ENCODE measurements around the gene EXT2.

Gene EXT2

GRCh38 chr11:44172966-44173365, 77.5 kb downstream of the EXT2 start:
- no peak for DNase-seq

- DNase-seq: no peak
Observed at GRCh38 chr11:44174842-44175241, 79.4 kb downstream of the EXT2 start.

DNA sequence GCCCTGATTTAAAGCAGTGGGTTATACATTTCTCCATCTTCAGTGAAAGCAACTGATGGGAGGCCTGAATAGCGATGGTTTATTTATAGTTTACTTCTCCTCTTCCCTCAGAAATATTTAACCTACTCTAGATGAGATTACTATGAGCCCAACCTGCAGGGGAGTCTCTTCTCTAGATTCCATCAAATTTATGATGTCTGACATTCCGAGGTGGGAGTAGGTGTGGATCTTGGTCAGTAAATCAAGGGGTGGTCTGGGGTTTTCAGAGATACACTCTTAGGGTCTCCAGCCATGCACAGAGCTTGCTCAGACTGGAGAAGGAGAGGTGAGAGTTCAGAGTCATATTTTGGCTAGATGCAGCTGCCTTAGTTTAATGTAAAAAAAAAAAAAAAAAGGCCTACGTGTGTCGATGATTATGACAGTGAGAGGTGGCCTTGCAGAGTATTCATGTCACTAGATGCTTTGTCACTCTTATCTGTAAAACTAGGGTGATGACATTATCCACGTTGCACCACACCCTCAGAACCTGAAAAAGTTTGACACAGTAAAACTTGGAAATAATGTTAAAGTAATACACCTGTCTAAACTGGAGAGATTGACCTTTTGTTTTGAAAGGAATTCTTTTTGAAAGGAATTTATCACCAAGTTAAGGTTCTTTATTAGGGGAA, 81.2 kb downstream of the EXT2 start:
- DNase-seq: no peak

DNA sequence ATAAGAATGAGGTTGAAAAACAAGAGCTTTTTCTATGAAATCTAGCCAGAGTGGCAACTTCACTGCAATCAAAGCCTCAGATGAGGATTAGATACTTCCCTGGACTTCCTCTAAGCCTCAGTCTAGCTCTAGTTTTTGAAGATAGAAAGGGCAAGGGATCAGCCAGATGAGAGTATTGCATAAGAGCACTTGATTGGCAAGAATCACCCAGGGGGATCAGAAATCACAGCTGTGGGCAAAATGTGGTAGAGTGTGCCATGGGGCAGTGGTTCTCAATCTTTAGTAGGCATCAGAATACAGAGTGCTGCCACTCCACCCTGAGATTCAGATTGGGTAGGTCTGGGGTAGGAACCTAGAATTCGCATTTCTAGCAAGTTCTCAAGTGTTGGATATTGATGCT, 82.4 kb downstream of the EXT2 start:
- DNase-seq: no peak

- DNase-seq: no peak
Observed at GRCh38 chr11:44178381-44178780, 82.9 kb downstream of the EXT2 start.

GRCh38 chr11:44179173-44179572, 83.7 kb downstream of the EXT2 start:
- no peak for DNase-seq

DNA sequence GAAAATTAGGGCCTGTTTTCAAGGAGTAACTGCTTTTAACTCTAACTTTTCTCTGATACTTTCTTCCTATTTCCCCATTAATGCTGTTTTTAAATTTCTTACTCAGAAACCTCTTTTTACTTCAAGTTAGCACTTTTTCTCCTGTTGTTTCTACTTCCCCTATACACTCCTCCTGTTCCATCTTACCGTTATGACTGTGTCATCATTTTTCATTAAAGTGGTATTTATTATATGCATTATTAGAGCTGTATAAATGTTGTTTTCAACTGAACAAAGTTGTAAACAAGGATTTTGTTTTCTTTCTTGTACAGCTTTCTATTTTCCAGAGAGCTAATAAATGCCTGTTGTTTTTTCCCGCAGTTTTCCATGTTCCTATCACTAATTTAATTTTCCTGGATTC, 84.6 kb downstream of the EXT2 start:
- no peak for DNase-seq

GRCh38 chr11:44185522-44185921, 90.0 kb downstream of the EXT2 start:
- DNase-seq: no peak

- no peak for DNase-seq
Observed at GRCh38 chr11:44186321-44186930, 90.9 kb downstream of the EXT2 start.

DNA sequence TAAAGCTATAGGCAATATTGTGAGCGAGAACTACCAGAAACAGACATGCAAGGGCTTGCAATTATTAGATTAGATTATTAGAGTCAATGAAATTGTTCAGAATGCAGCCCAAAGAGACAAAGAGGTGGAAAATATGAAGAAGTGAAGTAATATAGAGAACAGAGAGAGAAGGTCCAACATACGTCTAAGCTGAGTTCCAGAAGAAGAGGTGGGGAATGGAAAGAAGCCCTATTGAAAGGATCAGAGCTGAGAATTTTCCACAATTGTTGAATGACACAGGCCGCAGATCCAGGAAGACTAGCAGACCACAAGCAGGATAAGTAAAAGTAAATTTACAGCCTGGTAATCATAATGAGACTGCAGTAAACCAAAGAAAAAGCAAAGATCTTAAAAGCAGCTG, 93.2 kb downstream of the EXT2 start:
- DNase-seq: no peak

- no peak for DNase-seq
Observed at GRCh38 chr11:44189986-44190882, 94.8 kb downstream of the EXT2 start.

- DNase-seq: no peak
Observed at GRCh38 chr11:44190883-44191230, 95.4 kb downstream of the EXT2 start.

- DNase-seq: no peak
Observed at GRCh38 chr11:44191322-44192016, 96.0 kb downstream of the EXT2 start.

GRCh38 chr11:44192017-44192385, 96.5 kb downstream of the EXT2 start:
- no peak for DNase-seq

DNA sequence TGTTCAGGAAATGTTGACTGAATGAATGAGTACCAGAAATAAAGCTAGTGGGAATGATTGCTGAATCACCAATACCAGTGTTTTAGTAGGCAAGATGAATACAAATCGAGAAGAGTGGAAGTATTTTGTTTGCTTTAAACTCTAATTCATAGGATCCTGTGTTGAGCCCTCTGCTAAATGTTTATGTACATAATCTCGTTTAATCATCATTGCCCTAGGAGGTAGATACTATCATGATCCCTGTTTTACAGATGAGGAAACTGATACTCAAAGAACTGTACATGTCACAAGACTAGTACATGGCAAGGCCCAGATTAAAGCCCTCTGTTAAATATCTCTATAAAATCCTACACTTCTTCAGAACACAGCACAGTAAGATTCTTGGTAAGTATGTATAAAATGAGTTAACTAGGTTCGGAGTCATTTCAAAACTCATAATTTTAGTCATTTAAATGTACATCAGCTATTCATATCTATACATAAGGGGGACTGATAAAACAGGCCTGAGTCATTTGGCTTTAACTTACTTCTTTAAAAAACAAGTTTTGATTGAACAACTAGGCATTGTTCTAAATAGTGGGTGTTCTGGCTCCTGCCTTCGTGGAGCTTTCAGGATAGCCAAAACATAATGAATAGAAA, 97.1 kb downstream of the EXT2 start:
- DNase-seq: no peak

DNA sequence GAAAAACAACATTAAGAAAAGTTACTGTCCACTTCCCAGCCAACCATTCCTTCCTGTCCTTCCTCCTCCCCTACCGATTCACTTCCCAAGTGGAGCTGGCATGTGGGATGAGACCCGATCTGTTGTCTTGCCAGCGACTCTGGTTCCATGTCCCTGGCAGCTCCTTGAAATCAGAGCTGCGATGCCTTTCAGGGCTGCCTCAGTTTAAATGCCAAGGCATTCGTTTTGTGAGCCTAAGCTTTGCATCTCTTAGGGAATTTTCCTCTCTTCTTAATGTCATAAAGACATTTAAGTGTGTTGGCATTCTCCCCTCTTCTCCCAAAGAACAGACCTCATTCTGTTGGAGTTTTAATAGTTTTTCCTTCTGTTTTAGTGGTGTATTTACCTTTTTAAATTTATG, 98.4 kb downstream of the EXT2 start:
- no peak for DNase-seq

- DNase-seq: no peak
Observed at GRCh38 chr11:44198146-44198724, 102.8 kb downstream of the EXT2 start.

DNA sequence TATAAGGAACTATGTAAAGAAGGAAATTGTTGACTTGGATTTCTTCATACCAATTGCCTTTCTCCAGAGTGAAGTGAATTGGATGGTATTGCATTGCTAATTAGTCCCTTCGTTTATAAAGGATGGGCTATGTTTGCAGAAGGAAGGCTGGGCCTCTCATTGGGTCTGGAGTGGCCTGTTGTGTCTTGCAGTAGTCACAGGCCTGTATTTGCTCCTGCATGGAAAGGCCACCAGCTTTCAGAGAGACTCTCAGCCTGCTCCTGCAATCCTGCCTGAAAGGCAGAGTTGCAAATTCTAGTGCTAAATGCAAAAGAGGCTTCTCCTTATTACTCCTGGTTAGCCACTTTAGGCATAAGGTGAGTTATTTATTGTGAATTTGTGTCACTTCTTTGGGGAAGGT, 103.8 kb downstream of the EXT2 start:
- DNase-seq: no peak

DNA sequence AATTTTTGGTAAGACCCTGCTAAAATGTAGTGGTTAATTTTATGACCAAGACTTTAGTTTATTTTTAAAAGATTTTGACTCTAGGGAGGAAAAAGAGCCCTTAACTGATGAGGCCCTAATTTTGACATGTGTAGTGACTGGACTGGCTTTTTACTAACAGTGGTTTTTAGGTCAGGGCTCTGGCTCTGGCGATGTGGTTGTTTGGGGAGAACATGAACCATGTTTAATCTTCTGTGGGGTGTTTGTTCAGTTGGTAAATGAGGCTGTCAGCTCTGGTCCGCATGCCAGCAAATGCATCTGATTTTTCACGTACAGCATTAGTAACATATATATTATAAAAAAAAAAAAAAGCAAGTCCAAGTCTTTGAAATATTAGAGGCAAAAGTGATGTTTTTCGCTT, 104.3 kb downstream of the EXT2 start:
- DNase-seq: no peak

DNA sequence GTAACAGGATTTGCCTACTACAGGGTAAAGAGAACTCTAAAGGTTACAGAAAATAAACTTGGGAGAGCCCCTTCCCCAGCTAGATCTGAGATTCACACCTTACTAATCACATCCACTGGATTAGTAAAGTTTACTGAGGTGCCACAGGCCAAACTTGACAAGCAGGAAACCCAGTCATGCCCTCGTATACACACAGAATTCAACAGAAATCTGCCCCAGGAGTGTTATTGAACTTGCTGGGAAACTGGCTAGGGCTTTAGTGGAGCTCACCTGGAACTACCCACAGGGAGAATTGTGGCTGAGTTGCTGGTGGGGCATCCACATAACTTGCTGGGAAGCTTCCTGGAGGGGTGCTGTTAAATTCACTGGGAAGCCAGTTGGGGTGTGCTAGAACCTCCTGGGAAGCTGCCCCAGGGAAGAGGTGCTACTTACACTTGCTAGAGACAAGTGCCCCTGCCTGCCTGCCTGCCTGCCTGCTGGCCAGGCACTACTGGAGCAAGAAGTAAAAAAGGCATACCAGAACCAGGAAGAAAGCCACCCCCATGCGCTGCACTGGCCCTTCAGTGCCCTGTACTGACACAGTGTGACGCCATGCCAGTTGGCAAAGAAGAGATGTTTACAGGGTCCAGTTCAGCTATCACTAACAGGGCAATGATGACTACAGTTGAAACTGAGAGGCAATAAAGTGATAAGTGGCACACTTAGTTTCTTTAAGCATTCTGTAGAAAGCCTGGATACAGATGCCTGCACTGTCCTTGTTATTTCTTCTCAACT, 108.0 kb downstream of the EXT2 start:
- no peak for DNase-seq

GRCh38 chr11:44205352-44205751, 109.9 kb downstream of the EXT2 start:
- DNase-seq: no peak

DNA sequence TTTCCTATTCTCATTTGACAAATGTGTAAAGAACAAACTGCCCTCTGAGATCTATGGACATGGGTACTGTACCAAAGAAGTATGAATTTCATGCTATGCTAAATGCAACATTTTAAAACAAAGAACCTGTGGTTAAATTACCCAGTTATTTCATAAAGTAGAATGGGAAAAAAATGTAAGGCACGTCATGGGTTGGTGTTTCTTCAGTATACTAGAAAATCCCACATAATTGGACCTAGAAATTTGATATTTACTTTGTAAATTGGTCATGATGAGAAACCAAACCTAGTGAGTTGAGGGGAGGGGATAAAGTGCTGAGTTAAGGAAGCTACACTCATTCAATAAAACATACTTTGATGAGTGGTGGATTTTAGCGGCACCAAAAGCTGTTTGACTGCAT, 110.4 kb downstream of the EXT2 start:
- no peak for DNase-seq

Data from GF-D8 (cell line).